GM12865 (cell line): Measurements from ENCODE around the gene ACSL1.

Experiments used
- DNase-seq: peaks from one replicate; pipeline ENCODE4 v3.0.0; 2010; ENCODE audit warnings: low read depth
- H3K4me3 ChIP-seq: 2 replicates; pipeline ENCODE4 v1.5.1; 2011; ENCODE audit warnings: mild to moderate bottlenecking, low read depth, low read length, control low read depth
- TF ChIP-seq, protein P1 (sequence below): IDR thresholded peaks from 2 replicates; pipeline ENCODE4 v1.5.1; 2011; ENCODE audit warnings: low read length, control low read depth, low read depth, inconsistent platforms; ENCODE audit not compliant: insufficient read depth; ENCODE audit errors: missing control alignments

Gene ACSL1

DNA sequence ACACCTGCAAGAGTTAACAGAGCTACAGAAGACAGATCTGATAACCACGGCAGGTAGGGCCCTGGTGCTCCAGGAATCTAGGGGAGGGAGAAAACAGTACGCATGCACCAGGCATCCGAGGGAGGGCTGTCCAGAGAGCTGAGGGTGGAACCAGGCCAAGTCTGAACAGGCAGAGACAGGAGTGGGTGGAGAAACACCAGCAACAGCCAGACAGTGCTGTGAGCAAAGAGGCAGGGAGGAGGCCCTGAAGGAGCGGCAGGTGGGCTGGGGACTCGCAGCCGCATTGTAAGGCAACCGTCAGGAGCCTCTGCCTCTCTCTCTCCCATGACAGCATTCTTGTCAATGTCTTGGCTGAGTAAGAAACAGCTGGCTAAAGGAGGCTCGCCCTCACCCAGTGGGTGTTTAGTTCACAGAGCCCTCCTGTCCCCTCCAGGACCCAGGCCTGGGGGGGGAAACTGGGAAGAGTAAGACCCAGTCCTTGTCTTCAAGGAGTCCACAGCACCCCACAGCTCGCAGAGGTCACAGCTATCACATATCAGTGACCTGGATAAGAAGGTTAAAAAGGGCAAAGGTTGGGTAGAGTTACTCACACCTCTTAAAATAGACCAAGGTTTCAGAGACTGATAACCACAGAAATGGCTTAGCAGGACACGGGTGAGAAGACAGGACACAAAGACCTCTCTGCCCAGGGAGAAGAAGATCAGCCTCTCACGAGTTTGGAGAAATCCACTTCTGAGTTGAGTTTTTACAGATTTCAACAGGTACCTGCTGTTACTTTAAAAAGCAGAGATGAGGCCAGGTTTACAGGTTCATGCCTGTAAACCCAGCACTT, 10.5 kb downstream of the ACSL1 start:
- peak; percentile 91 for DNase-seq
- peak overlapping the region; percentile 42 for H3K4me3 ChIP-seq

DNA sequence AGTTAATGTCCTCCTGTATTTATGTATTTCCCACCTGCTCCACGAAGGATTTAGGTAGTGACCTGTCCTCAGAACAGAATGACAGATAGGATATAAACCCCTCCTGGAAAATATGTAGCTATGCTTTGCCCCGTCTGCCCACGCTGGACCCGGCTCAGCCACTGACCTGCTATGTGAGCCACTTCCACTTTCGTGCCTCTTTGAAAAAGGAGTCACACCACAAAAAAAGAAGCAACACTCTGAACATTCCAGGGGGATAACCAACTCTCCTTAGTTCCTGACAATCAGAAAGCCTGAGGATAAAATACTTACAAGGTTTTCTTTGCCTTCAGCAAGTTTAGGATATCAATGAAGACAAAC, 11.1 kb downstream of the ACSL1 start:
- TF ChIP-seq, protein P1, sequence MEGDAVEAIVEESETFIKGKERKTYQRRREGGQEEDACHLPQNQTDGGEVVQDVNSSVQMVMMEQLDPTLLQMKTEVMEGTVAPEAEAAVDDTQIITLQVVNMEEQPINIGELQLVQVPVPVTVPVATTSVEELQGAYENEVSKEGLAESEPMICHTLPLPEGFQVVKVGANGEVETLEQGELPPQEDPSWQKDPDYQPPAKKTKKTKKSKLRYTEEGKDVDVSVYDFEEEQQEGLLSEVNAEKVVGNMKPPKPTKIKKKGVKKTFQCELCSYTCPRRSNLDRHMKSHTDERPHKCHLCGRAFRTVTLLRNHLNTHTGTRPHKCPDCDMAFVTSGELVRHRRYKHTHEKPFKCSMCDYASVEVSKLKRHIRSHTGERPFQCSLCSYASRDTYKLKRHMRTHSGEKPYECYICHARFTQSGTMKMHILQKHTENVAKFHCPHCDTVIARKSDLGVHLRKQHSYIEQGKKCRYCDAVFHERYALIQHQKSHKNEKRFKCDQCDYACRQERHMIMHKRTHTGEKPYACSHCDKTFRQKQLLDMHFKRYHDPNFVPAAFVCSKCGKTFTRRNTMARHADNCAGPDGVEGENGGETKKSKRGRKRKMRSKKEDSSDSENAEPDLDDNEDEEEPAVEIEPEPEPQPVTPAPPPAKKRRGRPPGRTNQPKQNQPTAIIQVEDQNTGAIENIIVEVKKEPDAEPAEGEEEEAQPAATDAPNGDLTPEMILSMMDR, result no peak
- H3K4me3 ChIP-seq, result peak overlapping the region; percentile 42
- DNase-seq, result peak; percentile 27

More for the DNA sequence above, 10.5 kb downstream of the ACSL1 start:
- TF ChIP-seq, protein P1, result no peak

DNA sequence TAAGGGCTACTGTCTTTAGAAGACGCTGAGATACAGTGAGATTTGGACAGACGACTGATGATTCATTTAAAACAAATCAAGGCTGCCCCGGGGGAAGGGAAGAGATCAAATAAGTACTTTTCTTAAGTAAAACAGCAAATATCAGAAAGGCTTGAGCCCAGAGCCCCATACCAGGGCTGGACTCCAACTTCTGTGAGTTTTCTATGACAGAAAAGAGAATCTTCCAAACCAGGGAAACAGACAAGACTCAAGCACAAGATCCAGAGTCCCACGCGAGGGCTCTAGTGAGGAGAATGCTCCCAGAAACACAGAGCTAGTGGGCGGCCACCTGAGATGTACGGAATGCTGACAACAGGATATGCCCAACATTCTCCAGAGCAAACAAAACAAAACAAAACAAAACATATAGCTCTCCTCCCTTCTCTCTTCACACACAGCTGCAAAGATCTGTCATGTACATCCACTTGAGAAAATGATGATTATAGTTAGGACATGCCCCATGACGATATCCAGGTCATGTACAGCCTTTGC, 13.1 kb downstream of the ACSL1 start:
- no peak for DNase-seq
- TF ChIP-seq, protein P1, result no peak
- no peak overlapping the region for H3K4me3 ChIP-seq

DNA sequence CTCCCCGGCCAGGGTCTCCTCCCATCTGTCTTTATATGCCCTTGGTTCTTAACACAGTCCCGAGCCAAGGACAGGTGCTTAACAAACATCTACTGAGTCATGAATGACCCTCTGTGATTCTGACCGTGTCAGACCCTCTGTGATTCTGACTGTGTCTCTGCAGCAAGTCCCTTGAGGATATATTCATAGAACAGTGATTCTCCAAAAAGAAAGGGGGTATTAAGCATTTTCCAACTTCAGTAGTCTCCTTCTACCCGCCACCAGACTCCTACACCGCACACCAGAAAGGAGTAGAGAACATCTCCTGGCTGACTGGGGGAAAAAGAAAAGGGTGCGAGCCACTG, 13.6 kb downstream of the ACSL1 start:
- DNase-seq, result no peak
- H3K4me3 ChIP-seq, result no peak overlapping the region
- TF ChIP-seq, protein P1, result no peak

DNA sequence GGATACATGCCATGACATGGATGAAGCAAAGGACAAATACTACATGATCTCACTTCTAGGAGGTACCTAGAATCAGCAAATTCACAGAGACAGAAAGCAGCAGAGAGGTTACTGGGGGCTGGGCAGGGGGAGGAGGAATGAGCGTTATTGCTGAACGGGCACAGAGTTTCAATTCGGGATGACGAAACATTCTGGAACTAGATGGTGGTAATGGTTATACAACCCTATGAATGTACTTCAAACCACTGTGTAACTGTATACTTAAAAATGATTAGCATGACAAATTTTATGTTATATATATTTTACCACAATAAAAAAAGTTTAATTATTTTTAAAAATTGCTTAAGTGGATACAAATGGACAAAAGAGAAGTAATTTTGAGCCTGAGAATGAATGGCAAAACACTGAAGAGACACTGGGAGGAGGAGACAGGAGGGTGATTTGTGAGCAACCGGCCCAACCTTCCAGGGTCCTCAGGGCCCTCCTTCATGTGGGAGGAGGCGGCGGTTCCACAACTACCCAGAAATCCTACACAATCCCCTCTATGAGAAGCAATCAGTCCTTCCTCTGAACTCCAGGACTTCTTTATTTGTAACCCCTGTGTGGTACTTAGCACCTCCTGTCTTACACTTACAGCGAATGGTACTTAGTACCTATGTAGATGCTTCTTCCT, 14.1 kb downstream of the ACSL1 start:
- no peak overlapping the region for H3K4me3 ChIP-seq
- no peak for DNase-seq
- TF ChIP-seq, protein P1, result no peak

DNA sequence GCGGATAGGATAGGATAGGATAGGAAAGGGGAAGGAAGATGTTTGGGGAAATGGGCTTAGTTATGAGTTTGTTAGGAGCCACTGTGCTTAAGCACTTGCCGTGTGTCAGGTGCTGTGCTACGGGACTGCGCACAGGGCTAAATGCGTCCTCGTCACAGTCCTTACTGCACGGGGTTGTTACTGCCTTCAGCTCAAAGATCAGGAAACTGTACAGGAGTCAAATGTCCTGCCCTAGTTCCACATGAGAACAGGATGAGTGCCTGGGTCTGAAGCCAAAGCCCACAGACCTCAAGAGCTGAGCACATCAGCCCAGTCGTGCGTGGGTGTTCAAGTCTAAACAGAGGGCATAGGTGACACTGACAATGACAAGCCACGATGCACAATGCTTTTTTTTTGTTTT, 15.0 kb downstream of the ACSL1 start:
- H3K4me3 ChIP-seq, result no peak overlapping the region
- no peak for DNase-seq
- TF ChIP-seq, protein P1, result no peak

DNA sequence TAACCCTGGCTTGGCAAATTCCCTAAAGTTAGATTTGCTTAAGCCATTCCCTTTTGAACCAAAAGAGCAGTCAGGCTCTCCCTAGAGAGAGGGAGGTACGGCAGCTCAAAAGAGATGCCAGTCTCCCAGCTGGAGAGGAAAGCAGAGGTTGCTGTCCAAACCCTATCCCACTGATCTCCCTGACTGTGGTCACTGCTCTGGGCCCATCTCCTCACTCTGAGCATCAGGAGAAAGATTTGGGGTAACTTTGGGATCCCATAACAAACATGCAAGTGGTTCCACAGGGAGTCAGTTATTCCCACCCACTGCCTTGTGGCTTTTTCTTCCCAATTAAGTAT, 17.1 kb downstream of the ACSL1 start:
- no peak for DNase-seq
- TF ChIP-seq, protein P1, result no peak
- no peak overlapping the region for H3K4me3 ChIP-seq
